Measurements from ENCODE around the gene DDX21.

DNA sequence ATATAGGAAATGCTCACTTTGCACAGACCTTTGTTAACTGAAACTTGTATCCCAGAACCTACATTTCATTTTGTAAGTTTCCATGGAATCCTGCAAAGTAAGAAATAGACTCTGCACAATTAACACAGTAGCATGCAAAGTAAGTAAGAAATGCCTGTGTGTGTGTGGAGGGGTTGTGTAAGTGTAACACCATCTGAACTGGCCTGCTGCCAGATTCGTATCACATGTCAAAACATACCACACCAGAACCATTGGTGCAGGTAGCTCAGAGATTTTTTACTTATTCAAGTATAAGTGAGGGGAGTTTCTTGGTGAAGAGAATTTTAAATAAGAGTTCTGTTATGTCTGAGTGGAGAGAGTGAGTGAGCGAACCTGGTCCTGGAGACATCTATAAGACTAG lies 17.9 kb upstream of the DDX21 start:
- TF ChIP-seq, protein P1, sequence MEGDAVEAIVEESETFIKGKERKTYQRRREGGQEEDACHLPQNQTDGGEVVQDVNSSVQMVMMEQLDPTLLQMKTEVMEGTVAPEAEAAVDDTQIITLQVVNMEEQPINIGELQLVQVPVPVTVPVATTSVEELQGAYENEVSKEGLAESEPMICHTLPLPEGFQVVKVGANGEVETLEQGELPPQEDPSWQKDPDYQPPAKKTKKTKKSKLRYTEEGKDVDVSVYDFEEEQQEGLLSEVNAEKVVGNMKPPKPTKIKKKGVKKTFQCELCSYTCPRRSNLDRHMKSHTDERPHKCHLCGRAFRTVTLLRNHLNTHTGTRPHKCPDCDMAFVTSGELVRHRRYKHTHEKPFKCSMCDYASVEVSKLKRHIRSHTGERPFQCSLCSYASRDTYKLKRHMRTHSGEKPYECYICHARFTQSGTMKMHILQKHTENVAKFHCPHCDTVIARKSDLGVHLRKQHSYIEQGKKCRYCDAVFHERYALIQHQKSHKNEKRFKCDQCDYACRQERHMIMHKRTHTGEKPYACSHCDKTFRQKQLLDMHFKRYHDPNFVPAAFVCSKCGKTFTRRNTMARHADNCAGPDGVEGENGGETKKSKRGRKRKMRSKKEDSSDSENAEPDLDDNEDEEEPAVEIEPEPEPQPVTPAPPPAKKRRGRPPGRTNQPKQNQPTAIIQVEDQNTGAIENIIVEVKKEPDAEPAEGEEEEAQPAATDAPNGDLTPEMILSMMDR (IDR thresholded peaks at IDR 0.05) = no peak
- TF ChIP-seq POLR2A (IDR thresholded peaks at IDR 0.05) = no peak
- TF ChIP-seq EP300 (IDR thresholded peaks at IDR 0.05) = no peak
- TF ChIP-seq POLR2AphosphoS5 (IDR thresholded peaks at IDR 0.05) = no peak
